GM12873 (cell line): ENCODE data around the gene SPATA2.

Source experiments
- CTCF ChIP-seq: IDR thresholded peaks from 2 replicates; pipeline ENCODE4 v1.5.1; 2012; ENCODE audit warnings: low read depth, mild to moderate bottlenecking, moderate library complexity, low read length, control low read depth; ENCODE audit not compliant: insufficient read depth; ENCODE audit errors: missing control alignments

Gene SPATA2

DNA sequence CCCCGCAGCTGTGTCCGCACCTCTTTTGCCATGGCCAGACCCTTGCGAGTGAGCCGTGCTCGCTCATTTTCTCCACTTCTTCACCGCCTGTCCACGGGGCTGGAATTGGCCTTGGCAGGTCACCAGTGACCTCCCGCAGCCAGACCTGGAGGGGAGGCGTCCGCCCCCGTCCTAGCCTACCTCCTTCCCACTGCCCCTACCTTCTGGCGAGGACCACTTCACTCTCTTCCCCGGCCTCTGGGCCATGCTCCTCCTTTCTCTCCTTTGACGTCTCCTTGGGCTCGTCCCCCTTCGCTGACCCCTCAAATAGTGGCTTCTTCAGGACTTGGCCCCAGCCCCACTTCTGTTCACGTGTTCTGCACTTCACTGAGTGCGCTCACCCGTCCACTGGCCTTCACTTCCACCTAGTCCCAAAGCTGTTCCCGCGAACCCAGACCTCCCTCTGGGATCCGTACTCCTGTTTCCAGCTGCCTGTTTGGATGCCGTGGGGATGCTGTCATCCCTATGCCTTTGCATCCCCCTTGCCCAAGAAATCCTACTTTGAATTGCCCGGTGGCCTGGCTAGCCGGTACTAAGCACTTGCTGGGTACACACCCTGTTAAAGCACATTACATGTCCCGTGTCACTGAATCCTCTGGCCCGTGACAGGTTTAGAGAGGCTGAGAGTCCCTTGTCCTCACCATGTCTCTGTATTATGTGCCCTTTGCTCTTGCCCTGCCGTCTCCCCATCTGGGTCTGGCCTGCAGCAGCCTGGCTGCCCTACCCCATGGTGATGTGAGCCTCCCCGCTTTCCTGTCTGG lies 33.0 kb downstream of the SPATA2 start:
- TF ChIP-seq CTCF = no peak

DNA sequence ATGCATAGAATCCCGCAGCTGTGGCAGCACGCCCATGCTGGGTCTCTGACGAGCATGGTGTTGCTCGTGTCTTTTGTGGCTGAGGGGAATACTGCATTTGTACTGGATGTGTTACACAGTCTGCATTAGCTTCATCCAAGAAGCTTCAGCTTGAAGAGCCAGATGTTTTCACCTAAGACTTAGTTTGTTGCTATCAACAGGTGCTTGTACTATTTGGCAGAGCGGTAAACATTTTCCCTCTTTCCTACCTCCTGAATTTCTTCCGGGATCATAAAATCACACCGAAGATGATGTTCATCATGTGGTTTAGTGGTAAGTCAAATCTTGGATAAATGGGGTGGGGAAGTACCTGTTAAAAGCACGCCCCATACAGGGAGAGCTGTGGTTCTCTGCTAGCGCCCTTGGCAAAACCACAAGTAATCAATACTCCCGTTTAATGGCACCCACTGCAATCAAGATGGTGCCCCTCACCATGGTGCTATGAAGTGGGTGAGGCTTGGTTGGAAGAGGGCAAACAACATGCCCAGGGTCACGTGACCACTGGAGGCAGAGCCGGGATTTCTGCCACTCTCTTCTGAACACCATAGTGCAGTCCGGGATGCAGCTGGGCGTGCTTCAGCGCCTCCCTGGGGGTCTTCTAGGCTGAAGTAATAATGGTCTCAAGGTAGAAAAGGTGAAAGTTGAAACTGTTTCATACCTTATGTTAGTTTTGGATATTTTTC lies 34.4 kb downstream of the SPATA2 start:
- TF ChIP-seq CTCF = no peak

DNA sequence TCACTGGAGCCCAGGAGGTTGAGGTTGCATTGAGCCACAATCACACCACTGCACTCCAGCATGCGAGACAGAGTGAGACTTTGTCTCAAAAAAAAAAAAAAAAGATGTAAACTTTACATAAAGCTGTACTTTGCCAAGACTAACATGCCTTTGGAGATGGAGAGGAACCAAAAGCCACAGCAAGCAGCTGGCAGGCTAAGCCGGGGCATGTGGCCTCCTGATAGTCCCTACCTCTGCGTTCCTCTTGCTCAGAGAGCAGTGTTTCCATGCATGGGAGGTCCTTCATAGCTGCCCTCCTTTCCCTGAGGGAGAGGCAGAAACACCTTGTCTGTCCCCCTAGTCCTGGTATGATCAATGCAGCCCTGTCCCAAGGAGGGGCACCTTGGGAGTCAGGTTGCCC lies 35.2 kb downstream of the SPATA2 start:
- no peak for TF ChIP-seq CTCF

DNA sequence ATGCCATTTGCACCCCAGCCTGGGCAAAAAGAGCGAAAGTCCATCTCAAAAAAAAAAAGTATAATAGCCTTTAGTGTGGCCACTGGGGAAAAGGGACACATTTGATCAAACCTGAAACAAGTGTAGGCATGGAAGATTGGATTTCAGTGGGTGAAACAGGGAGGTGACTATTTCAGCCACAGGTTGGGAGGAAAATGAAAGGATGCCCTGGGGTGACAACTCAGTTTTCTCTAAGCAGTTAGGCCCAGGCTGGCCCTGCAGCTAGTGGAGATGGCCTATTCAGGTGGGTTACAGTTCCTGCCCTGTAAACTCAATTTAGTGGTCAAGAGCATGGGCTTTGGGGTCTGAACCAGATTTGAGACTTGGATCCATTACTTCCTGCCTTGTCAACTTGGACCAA lies 36.4 kb downstream of the SPATA2 start:
- TF ChIP-seq CTCF = no peak

DNA sequence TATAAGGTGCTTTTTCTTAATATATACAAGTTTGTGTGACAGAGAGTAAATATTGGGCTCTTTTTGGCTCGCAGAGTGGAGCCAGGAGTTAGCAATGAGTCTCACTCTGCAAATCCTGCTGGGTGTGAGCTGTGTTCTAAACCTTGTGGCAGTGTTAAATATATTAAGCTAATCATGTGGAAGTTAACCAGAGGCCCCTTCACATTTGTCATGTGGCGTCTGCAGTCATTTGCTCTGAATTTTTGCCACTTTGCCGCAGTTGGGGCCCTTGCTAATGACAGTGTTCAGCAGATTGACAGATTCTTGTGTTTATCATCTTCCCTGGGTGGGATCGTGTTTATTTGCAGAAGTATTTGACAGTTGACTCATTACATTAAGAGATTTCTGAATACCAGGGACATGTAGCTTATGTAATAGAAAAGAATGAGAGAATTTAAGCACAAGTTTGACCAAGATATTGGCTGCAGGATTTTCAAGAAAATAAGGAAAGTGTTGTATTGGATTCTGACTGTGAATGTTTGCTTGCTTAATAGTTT lies 37.9 kb downstream of the SPATA2 start:
- no peak for TF ChIP-seq CTCF

- TF ChIP-seq CTCF = no peak
Measured at GRCh38 chr20:49874696-49875095, 40.6 kb downstream of the SPATA2 start.

- no peak for TF ChIP-seq CTCF
Measured at GRCh38 chr20:49872056-49872455, 43.3 kb downstream of the SPATA2 start.
